Stimulated activated effector memory CD8-positive, alpha-beta T cell treated with anti-CD3 and anti-CD28 coated beads, Interleukin-12 subunit alpha, Interleukin-12 subunit beta, amount 100 ng/mL, for 72 hours (primary cell): ENCODE measurements around the gene USP10.

Source experiments
- ATAC-seq: fragments of 150-1000 bp; cut with Tn5 transposase; 2 replicates; pipeline ENCODE4 v1.10.0; 2021
- DNase-seq, 2 donors: peaks; one replicate each; pipeline ENCODE4 v3.0.0; 2021 to 2022; ENCODE audit warnings: low spot score in 2 of 2
- H3K27ac Mint-ChIP-seq: one replicate; pipeline ENCODE4 v1.8.0; 2022; ENCODE audit warnings: mild to moderate bottlenecking, mixed read lengths
- H3K36me3 Mint-ChIP-seq: one replicate; pipeline ENCODE4 v1.8.0; 2022; ENCODE audit warnings: mild to moderate bottlenecking, mixed read lengths
- H3K4me1 Mint-ChIP-seq: one replicate; pipeline ENCODE4 v1.8.0; 2022; ENCODE audit warnings: mixed read lengths
- H3K4me3 Mint-ChIP-seq: one replicate; pipeline ENCODE4 v1.8.0; 2022; ENCODE audit warnings: mild to moderate bottlenecking, mixed read lengths
- H3K9me3 Mint-ChIP-seq: one replicate; pipeline ENCODE4 v1.8.0; 2022; ENCODE audit warnings: mixed read lengths

The USP10 gene

DNA sequence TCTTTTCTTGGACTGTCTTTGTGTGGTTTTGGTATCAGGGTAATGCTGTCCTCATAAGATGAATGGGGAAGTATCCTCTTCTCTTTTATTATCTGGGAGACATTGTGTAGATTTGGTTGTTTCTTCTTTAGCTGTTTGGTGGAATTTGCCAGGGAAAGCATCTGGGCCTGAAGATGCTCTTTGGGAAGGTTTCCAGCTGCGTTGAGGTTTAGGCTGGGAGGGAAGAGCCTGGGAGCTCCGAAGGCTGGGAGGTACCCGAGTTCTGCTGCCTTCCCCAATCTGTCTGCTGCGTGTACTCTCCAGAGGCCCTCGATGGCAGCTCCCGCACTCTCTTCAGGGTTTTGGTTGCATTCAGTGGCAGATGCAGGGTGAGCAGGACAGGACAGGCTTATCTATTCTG is 94.4 kb downstream of the USP10 start:
- Mint-ChIP-seq H3K27ac (no peak overlapping the region), H3K4me1 (no peaks in the 10 kb centered on the region), H3K9me3 (no peaks in the 10 kb centered on the region), H3K4me3 (no peak overlapping the region), H3K36me3 (no peaks in the 10 kb centered on the region)
- ATAC-seq (no peak), DNase-seq (no peak)

DNA sequence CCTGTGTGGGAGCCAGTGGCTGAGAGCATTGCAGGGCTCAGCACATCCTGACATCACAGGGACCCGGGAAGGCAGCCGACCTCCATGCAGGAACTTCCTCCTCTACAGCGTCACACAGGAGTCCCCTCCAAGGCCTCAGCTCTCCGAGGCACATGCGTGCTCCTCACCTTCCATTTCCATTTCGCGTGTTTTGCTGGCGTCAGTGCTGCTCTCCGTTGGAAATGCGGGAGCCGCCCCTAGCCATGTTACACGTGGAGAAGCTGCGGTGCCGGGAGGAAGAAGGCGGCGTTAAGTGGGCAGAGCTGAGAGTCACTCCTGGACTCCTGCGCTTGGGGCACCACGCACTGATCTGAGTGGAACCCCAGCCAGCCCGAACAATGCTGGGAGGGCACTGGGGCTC is 94.8 kb downstream of the USP10 start:
- H3K4me1 Mint-ChIP-seq, result no peaks in the 10 kb centered on the region
- no peaks in the 10 kb centered on the region for H3K36me3 Mint-ChIP-seq
- H3K4me3 Mint-ChIP-seq, result no peak overlapping the region
- ATAC-seq, result no peak
- no peak overlapping the region for H3K27ac Mint-ChIP-seq
- DNase-seq, result no peak
- H3K9me3 Mint-ChIP-seq, result no peaks in the 10 kb centered on the region

DNA sequence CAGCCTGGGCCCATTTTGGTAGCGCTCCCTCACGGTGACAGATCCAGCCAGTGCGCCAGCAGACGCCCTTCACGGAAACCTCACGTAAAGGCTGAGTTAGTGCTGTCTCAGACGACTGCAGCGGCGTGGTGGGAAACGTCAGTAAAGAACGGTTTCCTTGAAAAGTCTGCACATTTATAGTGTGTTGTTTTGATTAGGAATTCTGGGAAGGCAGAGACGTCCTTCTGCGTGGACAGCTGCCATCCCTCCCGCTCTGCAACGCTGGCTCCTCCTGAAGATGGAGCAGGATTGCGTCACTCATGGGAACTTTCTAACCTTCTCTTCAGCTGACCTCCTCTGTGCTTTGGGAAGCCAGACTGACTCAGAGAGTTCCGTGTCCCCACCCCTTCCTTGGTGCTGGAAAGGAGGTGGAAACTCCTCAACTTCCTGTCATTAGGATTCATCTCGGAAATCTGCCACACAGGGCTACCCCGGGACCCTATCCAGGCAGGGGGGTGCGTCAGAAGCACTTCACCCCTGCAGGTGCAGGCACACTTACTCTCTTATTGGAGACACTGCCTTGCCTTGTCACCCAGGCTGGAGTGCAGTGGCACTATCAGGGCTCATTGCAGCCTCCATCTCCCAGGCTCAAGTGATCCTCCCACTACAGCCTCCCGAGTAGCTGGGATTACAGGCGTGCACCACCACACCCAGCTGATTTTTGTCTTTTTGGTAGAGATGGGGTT is 95.7 kb downstream of the USP10 start:
- ATAC-seq, result no peak
- no peaks in the 10 kb centered on the region for H3K36me3 Mint-ChIP-seq
- no peak for DNase-seq
- H3K27ac Mint-ChIP-seq, result no peak overlapping the region
- H3K4me3 Mint-ChIP-seq, result no peak overlapping the region
- H3K9me3 Mint-ChIP-seq, result no peaks in the 10 kb centered on the region
- H3K4me1 Mint-ChIP-seq, result no peaks in the 10 kb centered on the region

DNA sequence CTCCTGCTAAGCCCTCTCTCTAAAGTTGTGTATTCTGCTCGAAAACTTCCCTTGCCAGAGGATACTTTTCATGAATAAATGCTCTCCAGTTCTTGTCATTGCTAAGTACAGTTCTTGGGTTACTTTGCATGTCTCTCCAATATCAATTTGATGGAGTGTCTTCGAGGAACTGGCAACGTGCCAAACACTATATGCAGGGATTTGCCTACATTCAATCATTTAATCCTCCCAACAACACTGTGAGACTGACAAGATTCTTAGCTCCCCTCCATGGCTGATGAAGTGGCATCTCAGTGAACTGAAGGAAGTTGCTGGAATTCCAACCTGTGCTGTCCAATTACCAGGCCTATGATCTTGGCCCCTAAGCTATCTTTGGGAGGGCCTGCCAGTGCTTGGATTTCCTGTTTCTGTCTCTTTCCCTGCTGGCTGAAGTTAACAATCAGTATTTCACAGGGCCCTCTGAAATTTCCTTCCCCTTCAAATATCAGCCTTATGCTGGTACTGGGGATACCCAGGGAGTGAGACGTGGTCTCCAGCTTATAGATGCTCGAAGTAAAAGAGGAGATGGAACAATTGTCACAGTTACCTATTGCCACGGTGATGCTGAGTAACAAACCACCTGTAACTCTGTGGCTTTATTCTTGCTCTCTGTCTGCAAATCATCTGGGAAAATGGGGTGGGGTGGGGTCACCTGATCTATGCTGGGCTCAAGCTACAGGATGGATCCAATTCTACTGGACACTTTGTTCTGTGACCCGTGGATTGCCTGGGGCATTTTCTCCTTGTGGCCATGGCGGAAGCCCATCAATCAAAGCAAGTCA is 100.6 kb downstream of the USP10 start:
- Mint-ChIP-seq H3K4me3 (no peak overlapping the region), H3K36me3 (no peaks in the 10 kb centered on the region), H3K9me3 (peaks cover 3% of the 10 kb centered on the region), H3K4me1 (no peaks in the 10 kb centered on the region), H3K27ac (no peak overlapping the region)
- DNase-seq (no peak), ATAC-seq (no peak)

DNA sequence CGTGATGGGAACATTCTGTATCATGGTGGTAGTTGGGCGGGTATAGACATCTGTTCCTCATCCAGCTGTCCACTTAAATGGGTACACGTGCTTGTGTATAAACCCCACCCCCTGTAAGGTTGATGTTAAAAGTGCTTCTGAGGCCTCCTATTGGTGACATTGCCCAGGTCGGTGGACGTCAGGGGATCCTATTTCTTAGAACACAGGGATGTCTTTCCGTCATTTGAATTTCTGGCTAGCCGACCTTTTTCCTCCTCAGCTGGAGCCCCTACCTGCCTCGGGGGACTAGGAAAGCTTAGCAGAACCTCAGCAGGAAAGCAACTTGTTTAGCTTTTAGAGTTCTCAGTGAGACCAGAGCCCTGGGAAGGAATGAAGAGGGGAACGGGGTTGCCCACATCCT is 103.3 kb downstream of the USP10 start:
- no peaks in the 10 kb centered on the region for H3K4me1 Mint-ChIP-seq
- ATAC-seq (no peak), DNase-seq (no peak)
- H3K9me3 Mint-ChIP-seq, result peaks cover 3% of the 10 kb centered on the region
- no peak overlapping the region for H3K27ac Mint-ChIP-seq
- no peak overlapping the region for H3K4me3 Mint-ChIP-seq
- H3K36me3 Mint-ChIP-seq, result no peaks in the 10 kb centered on the region

DNA sequence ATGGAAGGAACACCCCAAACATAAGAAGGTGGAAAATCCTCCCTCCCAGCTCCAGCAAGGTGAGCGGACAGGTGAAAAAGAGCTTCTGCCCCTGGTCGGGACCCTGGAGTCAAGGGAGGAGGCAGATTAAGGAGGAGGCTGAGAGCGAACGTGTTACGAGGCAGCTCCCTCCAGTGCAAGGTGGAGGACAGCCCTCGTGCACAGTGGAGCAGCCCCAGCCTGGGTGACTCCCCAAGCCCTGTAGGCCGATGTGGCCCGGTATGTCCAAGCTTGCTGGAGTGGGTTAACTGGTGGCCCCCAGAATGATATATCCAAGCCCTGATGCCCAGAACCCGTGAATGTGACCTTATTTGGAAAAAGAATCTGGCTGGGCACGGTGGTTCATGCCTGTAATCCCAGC is 104.5 kb downstream of the USP10 start:
- no peak for DNase-seq
- no peak for ATAC-seq
- H3K4me1 Mint-ChIP-seq, result no peaks in the 10 kb centered on the region
- H3K27ac Mint-ChIP-seq, result no peak overlapping the region
- peaks cover 3% of the 10 kb centered on the region for H3K9me3 Mint-ChIP-seq
- no peak overlapping the region for H3K4me3 Mint-ChIP-seq
- H3K36me3 Mint-ChIP-seq, result no peaks in the 10 kb centered on the region

DNA sequence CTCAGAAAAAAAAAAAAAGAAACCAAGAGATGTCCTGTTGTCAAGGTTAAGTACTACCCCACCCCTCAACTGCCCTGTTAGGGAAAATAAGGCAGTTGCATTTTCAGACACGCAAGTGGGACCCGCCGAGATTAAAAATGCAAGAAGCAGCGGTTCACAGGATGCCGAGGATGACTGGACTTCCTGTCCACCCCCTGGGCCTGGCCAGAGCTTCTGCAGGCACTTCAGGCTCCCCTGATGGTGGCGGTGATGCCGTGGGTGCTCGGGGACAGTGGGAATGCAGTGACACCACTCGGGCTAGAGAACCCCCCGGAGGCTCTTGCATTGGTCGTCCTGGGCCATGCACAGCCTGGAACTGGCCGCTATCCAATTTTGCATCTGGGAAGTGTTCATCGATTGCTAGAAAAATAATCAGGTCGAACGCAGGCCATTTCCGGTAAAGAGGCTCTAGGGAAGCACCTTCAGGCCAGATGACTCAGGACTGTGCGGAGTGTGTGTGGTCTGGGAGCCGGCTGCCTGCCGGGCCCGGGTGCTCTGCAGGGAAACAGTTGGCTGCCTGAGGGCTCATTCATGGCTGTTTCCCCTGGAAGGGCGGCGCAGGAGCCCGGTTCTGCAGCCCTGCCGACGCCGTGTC is 106.6 kb downstream of the USP10 start:
- no peaks in the 10 kb centered on the region for H3K4me1 Mint-ChIP-seq
- peak; percentile 59 for ATAC-seq
- no peak overlapping the region for H3K4me3 Mint-ChIP-seq
- no peaks in the 10 kb centered on the region for H3K9me3 Mint-ChIP-seq
- H3K27ac Mint-ChIP-seq, result no peak overlapping the region
- no peaks in the 10 kb centered on the region for H3K36me3 Mint-ChIP-seq
- DNase-seq, result no peak

DNA sequence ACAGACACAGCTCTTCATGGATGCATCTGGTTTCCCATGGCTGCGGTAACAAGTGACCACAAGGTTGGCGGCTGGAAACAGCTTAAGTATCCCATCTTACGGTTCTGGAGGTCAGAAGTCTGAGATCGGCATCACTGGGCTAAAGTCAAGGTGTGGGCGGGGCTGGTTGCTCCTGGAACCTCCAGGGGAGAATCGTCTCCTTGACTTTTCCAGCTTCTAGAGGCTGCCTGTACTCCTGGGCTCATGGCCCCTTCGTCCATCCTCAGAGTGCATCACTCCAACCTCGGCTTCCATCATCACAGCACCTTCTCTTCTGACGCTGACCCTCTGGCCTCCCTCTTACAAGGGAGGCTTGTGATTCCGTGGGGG is 107.1 kb downstream of the USP10 start:
- ATAC-seq (no peak), DNase-seq (no peak)
- Mint-ChIP-seq H3K9me3 (no peaks in the 10 kb centered on the region), H3K36me3 (no peaks in the 10 kb centered on the region), H3K4me1 (no peaks in the 10 kb centered on the region), H3K27ac (no peak overlapping the region), H3K4me3 (no peak overlapping the region)

DNA sequence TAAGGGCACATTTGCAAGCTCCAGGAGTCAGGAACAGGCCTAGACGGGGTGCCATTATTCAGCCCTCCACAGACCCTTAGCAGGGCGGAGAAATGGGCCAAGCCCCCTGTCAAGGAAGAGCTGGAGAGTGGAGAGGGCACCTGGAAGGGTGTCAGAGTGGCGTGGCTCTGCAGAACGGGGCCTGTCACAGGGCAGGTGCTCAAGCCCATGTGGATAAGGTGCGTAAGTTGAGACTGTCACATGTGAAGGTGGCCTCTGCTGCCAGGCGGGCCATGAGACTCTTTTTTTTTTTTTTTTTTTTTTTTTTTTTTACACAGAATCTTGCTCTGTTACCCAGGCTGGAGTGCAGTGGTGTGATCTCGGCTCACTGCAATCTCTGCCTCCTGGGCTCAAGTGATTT is 108.0 kb downstream of the USP10 start:
- Mint-ChIP-seq H3K9me3 (no peaks in the 10 kb centered on the region), H3K27ac (no peak overlapping the region), H3K4me3 (no peak overlapping the region), H3K4me1 (peaks cover under 1% of the 10 kb centered on the region), H3K36me3 (no peaks in the 10 kb centered on the region)
- DNase-seq, result no peak
- no peak for ATAC-seq

DNA sequence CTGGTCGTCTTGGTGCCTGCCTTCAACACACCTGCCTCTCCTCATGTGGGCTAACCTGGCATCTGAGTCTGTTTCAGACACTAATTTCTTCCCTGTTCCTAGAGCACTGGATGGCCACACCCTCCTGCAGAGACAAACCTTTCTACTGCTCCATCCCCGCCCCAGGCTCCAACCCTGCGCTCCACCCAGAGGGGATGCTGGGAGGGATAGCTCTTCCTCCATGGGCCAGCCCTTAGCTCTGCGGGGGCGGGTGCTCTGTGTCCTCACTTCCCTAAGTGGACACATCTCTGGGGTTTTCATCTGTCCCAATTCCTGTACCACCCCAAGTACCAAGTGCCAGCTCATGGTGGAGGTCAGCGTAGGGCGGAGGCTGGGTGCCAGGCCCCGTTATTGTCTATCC is 109.0 kb downstream of the USP10 start:
- no peak for DNase-seq
- Mint-ChIP-seq H3K27ac (no peak overlapping the region), H3K4me1 (peaks cover 6% of the 10 kb centered on the region), H3K9me3 (no peaks in the 10 kb centered on the region), H3K36me3 (no peaks in the 10 kb centered on the region), H3K4me3 (no peak overlapping the region)
- ATAC-seq, result no peak

DNA sequence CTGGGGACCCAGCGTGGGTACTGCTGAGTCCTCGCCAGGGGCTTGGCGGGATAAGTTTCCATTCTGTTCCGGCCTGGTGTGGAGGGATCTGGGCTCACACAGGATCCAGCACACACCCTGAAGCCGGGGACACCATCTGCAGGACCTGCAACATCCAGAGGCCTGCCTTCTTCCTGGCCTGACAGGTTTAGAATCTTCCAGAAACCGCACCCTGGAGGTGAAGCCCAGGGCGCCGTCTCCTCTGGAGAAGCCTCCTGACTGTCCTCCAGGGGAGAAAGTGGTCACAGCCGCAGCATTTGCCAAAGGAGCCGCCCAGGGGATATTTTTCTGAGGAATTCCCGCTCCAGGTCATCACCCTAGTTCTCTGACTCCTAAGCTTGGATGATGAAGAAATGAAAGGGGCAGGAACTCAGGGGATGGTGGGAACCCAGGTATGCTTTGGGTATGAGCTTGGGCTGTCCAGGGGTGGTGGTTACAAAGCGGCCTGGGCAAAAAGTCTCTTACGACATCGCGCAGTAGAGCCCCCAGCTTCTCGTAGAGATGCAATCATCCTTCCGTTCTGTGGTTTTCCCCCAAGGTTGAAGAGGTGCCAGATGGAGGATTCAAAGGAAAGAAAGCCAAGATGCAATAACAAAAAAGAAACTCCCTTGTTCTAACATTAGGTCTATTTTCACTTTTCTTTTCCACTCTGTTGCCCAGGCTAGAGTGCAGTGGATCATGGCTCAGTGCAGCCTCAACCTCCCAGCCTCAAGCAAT is 110.9 kb downstream of the USP10 start:
- H3K4me3 Mint-ChIP-seq, result no peak overlapping the region
- no peaks in the 10 kb centered on the region for H3K9me3 Mint-ChIP-seq
- DNase-seq (no peak), ATAC-seq (peak; percentile 34)
- no peaks in the 10 kb centered on the region for H3K36me3 Mint-ChIP-seq
- peaks cover 6% of the 10 kb centered on the region for H3K4me1 Mint-ChIP-seq
- no peak overlapping the region for H3K27ac Mint-ChIP-seq

DNA sequence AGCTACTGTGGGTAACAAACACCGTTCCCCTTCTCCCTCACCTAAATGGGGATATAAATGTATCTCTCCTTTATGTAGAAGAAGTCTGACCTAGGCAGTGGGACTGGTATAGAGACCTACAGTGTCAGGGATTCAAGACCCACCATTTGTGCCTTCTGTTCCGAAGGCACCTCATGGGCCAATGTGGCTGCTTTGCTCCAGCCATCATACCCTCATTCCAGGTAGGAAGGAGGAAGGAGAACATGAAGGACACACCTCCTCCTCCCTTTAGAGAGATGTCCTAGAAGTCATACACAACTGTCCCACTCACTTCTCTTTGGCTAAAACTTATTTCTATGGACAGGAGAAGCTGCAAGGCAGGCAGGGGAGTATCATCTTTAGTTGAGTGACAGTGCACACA is 111.7 kb downstream of the USP10 start:
- ATAC-seq, result no peak
- no peak for DNase-seq
- Mint-ChIP-seq H3K4me1 (peaks cover 6% of the 10 kb centered on the region), H3K36me3 (no peaks in the 10 kb centered on the region), H3K27ac (no peak overlapping the region), H3K4me3 (no peak overlapping the region), H3K9me3 (no peaks in the 10 kb centered on the region)

DNA sequence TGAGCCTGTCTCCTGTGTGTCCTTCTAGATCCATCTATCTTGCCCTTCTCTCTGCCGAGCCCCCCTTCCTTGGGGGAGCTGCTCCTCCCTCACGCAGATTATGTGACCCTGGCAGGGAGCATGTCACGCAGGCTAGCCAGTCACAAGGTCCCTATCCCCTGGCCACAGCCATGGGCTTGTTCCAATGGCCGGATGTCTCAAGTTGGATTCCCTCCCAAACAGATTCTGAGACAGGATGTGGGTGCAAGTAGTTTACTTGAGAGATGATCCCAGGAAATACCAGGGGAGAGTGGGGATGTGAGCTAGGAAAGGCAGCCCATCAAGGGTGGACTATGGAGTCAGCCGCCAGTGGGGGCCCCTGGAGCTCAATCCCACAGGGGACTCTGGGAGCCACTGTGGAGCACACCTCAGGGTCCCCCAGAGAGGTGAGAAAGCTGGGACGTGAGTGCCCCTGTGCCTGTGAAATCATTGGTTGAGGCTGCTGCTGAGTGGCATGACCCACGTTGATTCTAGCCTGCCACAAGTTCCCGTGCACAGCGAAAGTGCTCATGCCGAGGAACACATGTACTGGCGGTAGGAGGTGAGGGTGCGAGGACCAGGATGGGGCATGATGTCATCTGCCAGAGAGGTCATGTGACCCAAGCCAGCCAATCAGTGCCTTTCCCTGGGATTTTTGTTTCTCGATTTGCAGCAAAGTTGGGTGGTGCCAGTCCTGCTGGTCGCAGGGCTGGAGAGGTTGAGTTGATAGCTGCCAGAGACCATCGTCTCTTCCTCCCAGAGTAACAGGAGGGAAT is 113.5 kb downstream of the USP10 start:
- no peak for ATAC-seq
- DNase-seq, result no peak
- H3K9me3 Mint-ChIP-seq, result no peaks in the 10 kb centered on the region
- no peak overlapping the region for H3K27ac Mint-ChIP-seq
- peaks cover 6% of the 10 kb centered on the region for H3K4me1 Mint-ChIP-seq
- no peak overlapping the region for H3K4me3 Mint-ChIP-seq
- H3K36me3 Mint-ChIP-seq, result no peaks in the 10 kb centered on the region

DNA sequence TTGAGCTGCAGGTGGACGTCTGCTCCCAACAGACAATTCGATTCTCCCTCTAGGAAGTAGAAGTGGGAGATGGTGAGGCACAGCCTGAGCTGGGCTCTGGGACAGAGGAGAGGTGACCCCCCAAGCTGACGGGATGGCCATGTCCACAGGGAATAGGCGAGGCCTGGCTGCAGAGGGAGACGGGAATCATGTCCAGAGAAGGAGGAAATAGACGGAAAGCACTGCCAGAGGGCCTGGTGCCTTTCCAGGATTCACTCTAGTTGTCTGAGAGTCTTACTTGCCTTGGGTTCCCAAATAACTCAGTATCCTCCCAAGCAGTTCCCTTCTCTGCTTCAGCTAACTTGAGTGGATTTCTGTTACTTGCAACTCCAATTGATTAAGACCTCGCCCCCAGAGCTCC is 115.7 kb downstream of the USP10 start:
- H3K4me3 Mint-ChIP-seq, result no peak overlapping the region
- no peak for ATAC-seq
- DNase-seq, result no peak
- no peaks in the 10 kb centered on the region for H3K9me3 Mint-ChIP-seq
- H3K36me3 Mint-ChIP-seq, result no peaks in the 10 kb centered on the region
- no peak overlapping the region for H3K27ac Mint-ChIP-seq
- peaks cover 13% of the 10 kb centered on the region for H3K4me1 Mint-ChIP-seq

DNA sequence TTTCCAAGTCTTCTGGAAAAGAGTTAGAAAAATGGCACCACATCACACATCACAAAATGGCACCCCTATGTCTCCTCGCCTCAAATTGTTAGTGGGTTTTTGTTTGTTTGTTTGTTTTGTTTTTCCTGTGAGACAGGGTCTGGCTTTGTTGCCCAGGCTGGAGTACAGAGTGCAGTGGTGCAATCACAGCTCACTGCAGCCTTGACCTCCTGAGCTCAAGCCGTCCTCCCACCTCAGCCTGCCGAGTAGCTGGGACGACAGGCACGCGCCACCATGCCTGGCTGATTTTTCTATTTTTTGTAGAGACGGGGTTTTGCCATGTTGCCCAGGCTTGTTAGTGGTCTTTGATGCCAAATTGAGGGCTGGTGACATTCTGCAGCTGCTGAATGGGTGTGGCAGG is 116.2 kb downstream of the USP10 start:
- no peaks in the 10 kb centered on the region for H3K36me3 Mint-ChIP-seq
- ATAC-seq (no peak), DNase-seq (no peak)
- H3K4me1 Mint-ChIP-seq, result peaks cover 17% of the 10 kb centered on the region
- H3K9me3 Mint-ChIP-seq, result no peaks in the 10 kb centered on the region
- no peak overlapping the region for H3K27ac Mint-ChIP-seq
- no peak overlapping the region for H3K4me3 Mint-ChIP-seq
